GM23338 (cell line): Measurements from ENCODE around the gene RABGAP1L. TPM values are rescaled to one million over a fixed set of nuclear protein-coding genes. Genes with fewer than 3 reads are reported as not detected.
"Not testable (repeated sequence)": the region's sequence is repeated elsewhere in the genome, so short reads cannot be mapped to it uniquely, and the experiment has no call there.

Experiments used
- ATAC-seq: fragments of 200-7000 bp; cut with Tn5 transposase; 3 replicates; pipeline ENCODE4 v1.9.1; 2020
- DNase-seq: peaks from one replicate; pipeline ENCODE4 v3.0.0-alpha.2; 2015; ENCODE audit warnings: low spot score
- H2AFZ ChIP-seq: fragments of 200-600 bp; sonication (generic); 2 replicates; pipeline ENCODE4 v1.8.0; 2016; ENCODE audit warnings: antibody characterized with exemption, mild to moderate bottlenecking, moderate library complexity
- H3F3A ChIP-seq: fragments of 200-600 bp; sonication (generic); replicated peaks from 2 replicates; pipeline ENCODE4 v1.8.0; 2017; ENCODE audit warnings: antibody characterized with exemption, mixed run types, low read depth
- H3K27ac ChIP-seq: fragments of 200-600 bp; sonication (generic); 2 replicates; pipeline ENCODE4 v1.6.1; 2016; ENCODE audit warnings: low read depth
- H3K27me3 ChIP-seq: fragments of 200-600 bp; sonication (generic); 2 replicates; pipeline ENCODE4 v1.8.0; 2016; ENCODE audit warnings: mild to moderate bottlenecking, mixed run types, moderate library complexity; ENCODE audit not compliant: insufficient read depth
- H3K36me3 ChIP-seq: fragments of 200-600 bp; sonication (generic); 2 replicates; pipeline ENCODE4 v1.8.0; 2016; ENCODE audit warnings: mild to moderate bottlenecking; ENCODE audit not compliant: insufficient read depth
- H3K4me1 ChIP-seq: fragments of 200-600 bp; sonication (generic); 2 replicates; pipeline ENCODE4 v1.8.0; 2016; ENCODE audit warnings: mild to moderate bottlenecking, moderate library complexity; ENCODE audit not compliant: insufficient read depth
- H3K4me2 ChIP-seq: fragments of 200-600 bp; sonication (generic); 2 replicates; pipeline ENCODE4 v1.7.1; 2017; ENCODE audit warnings: mixed run types
- H3K4me3 ChIP-seq: fragments of 200-600 bp; sonication (generic); 2 replicates; pipeline ENCODE4 v1.6.1; 2016; ENCODE audit warnings: mixed run types
- H3K79me2 ChIP-seq: fragments of 200-600 bp; sonication (generic); replicated peaks from 2 replicates; pipeline ENCODE4 v1.8.0; 2017; ENCODE audit warnings: mild to moderate bottlenecking; ENCODE audit not compliant: insufficient read depth
- H3K9me2 ChIP-seq: fragments of 200-600 bp; sonication (generic); 2 replicates; pipeline ENCODE4 v1.8.0; 2017; ENCODE audit not compliant: insufficient read depth
- H4K20me1 ChIP-seq: fragments of 200-600 bp; sonication (generic); replicated peaks from 2 replicates; pipeline ENCODE4 v1.8.0; 2017; ENCODE audit warnings: mild to moderate bottlenecking; ENCODE audit not compliant: insufficient read depth
- H3K27ac Mint-ChIP-seq: 2 replicates; pipeline ENCODE4 v1.8.0; 2020; ENCODE audit warnings: inconsistent platforms, mild to moderate bottlenecking, moderate library complexity, mixed read lengths
- H3K27me3 Mint-ChIP-seq: 3 replicates; pipeline ENCODE4 v1.8.0; 2022; ENCODE audit warnings: low read depth, mild to moderate bottlenecking, moderate library complexity, mixed read lengths, inconsistent platforms; ENCODE audit not compliant: insufficient read depth, poor library complexity
- H3K36me3 Mint-ChIP-seq: 3 replicates; pipeline ENCODE4 v1.8.0; 2021; ENCODE audit warnings: low read depth, mild to moderate bottlenecking, inconsistent platforms, moderate library complexity, mixed read lengths
- H3K4me1 Mint-ChIP-seq: 3 replicates; pipeline ENCODE4 v1.8.0; 2020; ENCODE audit warnings: mild to moderate bottlenecking, inconsistent platforms, mixed read lengths
- H3K4me3 Mint-ChIP-seq: 3 replicates; pipeline ENCODE4 v1.8.0; 2021; ENCODE audit warnings: moderate library complexity, mild to moderate bottlenecking, inconsistent platforms, mixed read lengths
- H3K9me3 Mint-ChIP-seq: 3 replicates; pipeline ENCODE4 v1.8.0; 2020; ENCODE audit warnings: moderate library complexity, mild to moderate bottlenecking, inconsistent platforms, mixed read lengths
- CREB1 ChIP-seq: fragments of 250-450 bp; sonication (Bioruptor Pico); IDR thresholded peaks from 2 replicates; pipeline ENCODE4 v1.5.0; 2020; ENCODE audit warnings: low read depth, mild to moderate bottlenecking, moderate library complexity
- JUNB ChIP-seq: IDR thresholded peaks from one replicate; pipeline ENCODE4 v1.6.1; 2016; ENCODE audit warnings: antibody characterized with exemption; ENCODE audit not compliant: unreplicated experiment
- ZNF331 ChIP-seq: fragments of 250-450 bp; sonication (Bioruptor Pico); IDR thresholded peaks from 2 replicates; pipeline ENCODE4 v1.5.0; 2020; ENCODE audit warnings: low read depth, mild to moderate bottlenecking, moderate library complexity
- ZNF462 ChIP-seq: fragments of 250-450 bp; sonication (Bioruptor Pico); IDR thresholded peaks from 2 replicates; pipeline ENCODE4 v1.5.0; 2020; ENCODE audit warnings: mild to moderate bottlenecking, moderate library complexity
- polyA plus RNA-seq: library from polyadenylated mRNA; unstranded; fragments of >200 nt; fragmentation: Nextera tagmentation; extraction: Ambion mirVana; gene quantifications from 2 replicates; pipeline ENCODE4 v1.2.1, GENCODE V29; 2016
- total RNA-seq: library from RNA; depleted of rRNA; stranded (reverse); fragments of >200 nt; shearing (Covaris generic); gene quantifications from 2 replicates; pipeline ENCODE4 v1.2.3, GENCODE V29; 2014
- TF ChIP-seq, protein P1 (sequence below), 2 experiments: fragments of 200-600 bp in 1 of 2; sonication (generic) in 1 of 2; conservative IDR thresholded peaks; 2 replicates each; pipeline versions ENCODE4 v1.5.1 to v1.6.1; 2016 to 2017; ENCODE audit warnings: antibody characterized with exemption in 2 of 2, low read depth in 2 of 2, mild to moderate bottlenecking in 2 of 2, moderate library complexity in 1 of 2

Gene RABGAP1L
- total and polyA plus RNA-seq, 2 experiments from 2014 or later, result 83.2 to 136 TPM

GRCh38 chr1:174572771-174573170 is 413.5 kb downstream of the RABGAP1L start (continued):
- TF ChIP-seq ZNF462 (no peak), JUNB (no peak), ZNF331 (CRISPR knock-in tag) (no peak), CREB1 (CRISPR knock-in tag) (no peak)
- TF ChIP-seq, protein P1, sequence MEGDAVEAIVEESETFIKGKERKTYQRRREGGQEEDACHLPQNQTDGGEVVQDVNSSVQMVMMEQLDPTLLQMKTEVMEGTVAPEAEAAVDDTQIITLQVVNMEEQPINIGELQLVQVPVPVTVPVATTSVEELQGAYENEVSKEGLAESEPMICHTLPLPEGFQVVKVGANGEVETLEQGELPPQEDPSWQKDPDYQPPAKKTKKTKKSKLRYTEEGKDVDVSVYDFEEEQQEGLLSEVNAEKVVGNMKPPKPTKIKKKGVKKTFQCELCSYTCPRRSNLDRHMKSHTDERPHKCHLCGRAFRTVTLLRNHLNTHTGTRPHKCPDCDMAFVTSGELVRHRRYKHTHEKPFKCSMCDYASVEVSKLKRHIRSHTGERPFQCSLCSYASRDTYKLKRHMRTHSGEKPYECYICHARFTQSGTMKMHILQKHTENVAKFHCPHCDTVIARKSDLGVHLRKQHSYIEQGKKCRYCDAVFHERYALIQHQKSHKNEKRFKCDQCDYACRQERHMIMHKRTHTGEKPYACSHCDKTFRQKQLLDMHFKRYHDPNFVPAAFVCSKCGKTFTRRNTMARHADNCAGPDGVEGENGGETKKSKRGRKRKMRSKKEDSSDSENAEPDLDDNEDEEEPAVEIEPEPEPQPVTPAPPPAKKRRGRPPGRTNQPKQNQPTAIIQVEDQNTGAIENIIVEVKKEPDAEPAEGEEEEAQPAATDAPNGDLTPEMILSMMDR (conservative IDR thresholded peaks at IDR 0.05; ENCODE audit: low read depth in 2 of 2), result no peak

GRCh38 chr1:174576120-174576519 is 416.8 kb downstream of the RABGAP1L start:
- H3K27me3 Mint-ChIP-seq, H2AFZ ChIP-seq, H3K79me2 ChIP-seq, ATAC-seq, H3K4me1 ChIP-seq, H3K4me3 ChIP-seq, H3K4me2 ChIP-seq, H3K36me3 ChIP-seq, H3K4me1 Mint-ChIP-seq, H4K20me1 ChIP-seq, H3K27ac ChIP-seq, H3K27me3 ChIP-seq, H3K27ac Mint-ChIP-seq, H3K36me3 Mint-ChIP-seq, H3F3A ChIP-seq, H3K9me2 ChIP-seq, H3K4me3 Mint-ChIP-seq: not testable (repeated sequence)
- peaks cover 40% of the 10 kb centered on the region for H3K9me3 Mint-ChIP-seq
- peak; percentile 24 for DNase-seq
